CD14-positive monocyte (primary cell): ENCODE measurements around the gene GPATCH2. TPM values are rescaled to one million over a fixed set of nuclear protein-coding genes. Genes with fewer than 3 reads are reported as not detected.
A peak's percentile ranks its signal among the peaks of the same experiment; 100 is the strongest.

Experiments
- DNase-seq, 3 donors: peaks; one replicate each; pipeline ENCODE4 v3.0.0-alpha.2; 2011 to 2022
- H2AFZ ChIP-seq: 2 replicates; pipeline ENCODE4 v1.6.0; 2012; ENCODE audit warnings: mild to moderate bottlenecking, low read depth, low read length, inconsistent platforms; ENCODE audit not compliant: insufficient read depth, poor library complexity, severe bottlenecking
- H3K27ac ChIP-seq, 2 donors: 1 replicate in 1 of 2; 2 replicates in 1 of 2; pipeline ENCODE4 v1.5.1; 2012 to 2013; ENCODE audit warnings: low read length in 2 of 2, control low read depth in 1 of 2, inconsistent platforms in 1 of 2, low read depth in 1 of 2, mild to moderate bottlenecking in 1 of 2
- H3K27me3 ChIP-seq, 2 donors: one replicate each; pipeline versions ENCODE4 v1.6.0 to v1.6.1; 2011 to 2013; ENCODE audit warnings: low read length in 2 of 2; ENCODE audit not compliant: control insufficient read depth in 2 of 2, insufficient read depth in 2 of 2
- H3K36me3 ChIP-seq, 2 donors: replicated peaks in 1 of 2; 1 replicate in 1 of 2; 2 replicates in 1 of 2; pipeline versions ENCODE4 v1.5.1 to v1.6.1; 2012 to 2013; ENCODE audit warnings: low read length in 2 of 2, control low read depth in 1 of 2, inconsistent platforms in 1 of 2, mild to moderate bottlenecking in 1 of 2; ENCODE audit not compliant: insufficient read depth in 2 of 2, control insufficient read depth in 1 of 2
- H3K4me1 ChIP-seq, 2 donors: 1 replicate in 1 of 2; 2 replicates in 1 of 2; pipeline versions ENCODE4 v1.5.1 to v1.6.1; 2012 to 2013; ENCODE audit warnings: low read length in 2 of 2, control low read depth in 1 of 2, inconsistent platforms in 1 of 2, mild to moderate bottlenecking in 1 of 2, moderate library complexity in 1 of 2; ENCODE audit not compliant: insufficient read depth in 2 of 2, control insufficient read depth in 1 of 2
- H3K4me2 ChIP-seq: replicated peaks from 2 replicates; pipeline ENCODE3; 2012; ENCODE audit warnings: low read length, moderate library complexity, mild to moderate bottlenecking; ENCODE audit not compliant: poor library complexity, severe bottlenecking; ENCODE audit errors: extremely low read depth
- H3K4me3 ChIP-seq, 3 experiments: fragments of 200-600 bp in 1 of 3; sonication (generic) in 1 of 3; replicated peaks in 1 of 3; 1 replicate in 2 of 3; 2 replicates in 1 of 3; pipeline ENCODE4 v1.5.1; 2011 to 2013; ENCODE audit warnings: low read length in 3 of 3, mild to moderate bottlenecking in 3 of 3, control low read depth in 2 of 3, low read depth in 2 of 3, inconsistent platforms in 1 of 3, moderate library complexity in 1 of 3
- H3K79me2 ChIP-seq: 2 replicates; pipeline ENCODE4 v1.6.0; 2012; ENCODE audit warnings: mild to moderate bottlenecking, control low read depth, inconsistent platforms, low read length, moderate library complexity; ENCODE audit not compliant: insufficient read depth
- H3K9ac ChIP-seq: 2 replicates; pipeline ENCODE4 v1.6.0; 2017; ENCODE audit warnings: low read length, mild to moderate bottlenecking; ENCODE audit not compliant: insufficient read depth, poor library complexity, severe bottlenecking
- H3K9me3 ChIP-seq, 2 donors: replicated peaks in 1 of 2; 1 replicate in 1 of 2; 2 replicates in 1 of 2; pipeline versions ENCODE4 v1.5.1 to v1.6.1; 2012 to 2013; ENCODE audit warnings: low read length in 2 of 2, control low read depth in 1 of 2; ENCODE audit not compliant: control insufficient read depth in 1 of 2, insufficient read depth in 1 of 2
- H4K20me1 ChIP-seq: 2 replicates; pipeline ENCODE4 v1.6.0; 2012; ENCODE audit warnings: mild to moderate bottlenecking, low read length, control low read depth, moderate library complexity; ENCODE audit not compliant: insufficient read depth
- H3K27ac Mint-ChIP-seq, 7 donors: one replicate each; pipeline ENCODE4 v1.8.0; 2020; ENCODE audit warnings: mild to moderate bottlenecking in 7 of 7, mixed read lengths in 7 of 7, moderate library complexity in 6 of 7, inconsistent platforms in 2 of 7
- H3K27me3 Mint-ChIP-seq, 3 donors: one replicate each; pipeline ENCODE4 v1.8.0; 2021 to 2022; ENCODE audit warnings: low read depth in 3 of 3, mild to moderate bottlenecking in 3 of 3, mixed read lengths in 3 of 3, moderate library complexity in 3 of 3, inconsistent platforms in 1 of 3
- H3K36me3 Mint-ChIP-seq, 2 donors: one replicate each; pipeline ENCODE4 v1.8.0; 2020; ENCODE audit warnings: mixed read lengths in 2 of 2, inconsistent platforms in 1 of 2, mild to moderate bottlenecking in 1 of 2
- H3K4me1 Mint-ChIP-seq: one replicate; pipeline ENCODE4 v1.8.0; 2020; ENCODE audit warnings: mild to moderate bottlenecking, mixed read lengths
- H3K4me3 Mint-ChIP-seq, 2 donors: one replicate each; pipeline ENCODE4 v1.8.0; 2020; ENCODE audit warnings: mild to moderate bottlenecking in 2 of 2, mixed read lengths in 2 of 2, moderate library complexity in 1 of 2
- H3K9me3 Mint-ChIP-seq, 7 donors: one replicate each; pipeline ENCODE4 v1.8.0; 2020 to 2022; ENCODE audit warnings: mixed read lengths in 7 of 7, mild to moderate bottlenecking in 6 of 7, moderate library complexity in 6 of 7, inconsistent platforms in 2 of 7
- WGBS: methylation state at CpG from one replicate; pipeline ENCODE4 v1.1.5; 2013; ENCODE audit warnings: missing lambda C conversion rate; ENCODE audit not compliant: insufficient coverage; 5-methylcytosine and 5-hydroxymethylcytosine counted together
- intact Hi-C, 2 donors: fragments of 100-400 bp; cut with micrococcal nuclease; formaldehyde crosslinking; loops; one replicate each; pipeline versions ENCODE4 v1.15.0 to v1.15.1; 2023
- polyA plus RNA-seq, 3 donors: library from polyadenylated mRNA; depleted of rRNA in 1 of 3; unstranded in 2 of 3; stranded (reverse) in 1 of 3; fragments of 300-500 nt in 2 of 3; fragments of >200 nt in 1 of 3; fragmentation: Illumina TruSeq in 2 of 3; gene quantifications; 1 replicate in 2 of 3; 2 replicates in 1 of 3; pipeline ENCODE4 v1.2.3, GENCODE V29; 2012 to 2021
- TF ChIP-seq, protein P1 (sequence below): fragments of 200-600 bp; IDR thresholded peaks from one replicate; pipeline ENCODE4 v1.8.0; 2022; ENCODE audit warnings: antibody characterized with exemption, mild to moderate bottlenecking

GPATCH2 gene
- polyA plus RNA-seq, 3 donors = 1.8 to 3.4 (median 1.9) TPM

- no peak overlapping the region for H3K4me3 Mint-ChIP-seq
- peaks cover 4% of the 10 kb centered on the region for H3K4me1 Mint-ChIP-seq
- H3K27me3 Mint-ChIP-seq = no peaks in the 10 kb centered on the region
- Histone ChIP-seq H3K9ac (no peak overlapping the region), H3K4me2 (no peak overlapping the region), H3K36me3 (no peaks in the 10 kb centered on the region), H3K27ac (no peak overlapping the region), H3K79me2 (no peaks in the 10 kb centered on the region), H3K9me3 (no peaks in the 10 kb centered on the region), H2AFZ (no peak overlapping the region), H3K27me3 (no peaks in the 10 kb centered on the region), H3K4me3 (no peak overlapping the region), H3K4me1 (no peaks in the 10 kb centered on the region), H4K20me1 (no peaks in the 10 kb centered on the region)
- DNase-seq = no peak
- no peaks in the 10 kb centered on the region for H3K9me3 Mint-ChIP-seq
- peak overlapping the region in 3 of 7 donors; percentile 8 to 23 (median 21) for H3K27ac Mint-ChIP-seq
- TF ChIP-seq, protein P1, sequence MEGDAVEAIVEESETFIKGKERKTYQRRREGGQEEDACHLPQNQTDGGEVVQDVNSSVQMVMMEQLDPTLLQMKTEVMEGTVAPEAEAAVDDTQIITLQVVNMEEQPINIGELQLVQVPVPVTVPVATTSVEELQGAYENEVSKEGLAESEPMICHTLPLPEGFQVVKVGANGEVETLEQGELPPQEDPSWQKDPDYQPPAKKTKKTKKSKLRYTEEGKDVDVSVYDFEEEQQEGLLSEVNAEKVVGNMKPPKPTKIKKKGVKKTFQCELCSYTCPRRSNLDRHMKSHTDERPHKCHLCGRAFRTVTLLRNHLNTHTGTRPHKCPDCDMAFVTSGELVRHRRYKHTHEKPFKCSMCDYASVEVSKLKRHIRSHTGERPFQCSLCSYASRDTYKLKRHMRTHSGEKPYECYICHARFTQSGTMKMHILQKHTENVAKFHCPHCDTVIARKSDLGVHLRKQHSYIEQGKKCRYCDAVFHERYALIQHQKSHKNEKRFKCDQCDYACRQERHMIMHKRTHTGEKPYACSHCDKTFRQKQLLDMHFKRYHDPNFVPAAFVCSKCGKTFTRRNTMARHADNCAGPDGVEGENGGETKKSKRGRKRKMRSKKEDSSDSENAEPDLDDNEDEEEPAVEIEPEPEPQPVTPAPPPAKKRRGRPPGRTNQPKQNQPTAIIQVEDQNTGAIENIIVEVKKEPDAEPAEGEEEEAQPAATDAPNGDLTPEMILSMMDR = no peak
- peaks cover 4 to 8% of the 10 kb centered on the region in 2 donors for H3K36me3 Mint-ChIP-seq
- intact Hi-C loops = no loop called here
These were observed 135.6 kb downstream of the GPATCH2 start for GRCh38 chr1:217495249-217495648.

DNA sequence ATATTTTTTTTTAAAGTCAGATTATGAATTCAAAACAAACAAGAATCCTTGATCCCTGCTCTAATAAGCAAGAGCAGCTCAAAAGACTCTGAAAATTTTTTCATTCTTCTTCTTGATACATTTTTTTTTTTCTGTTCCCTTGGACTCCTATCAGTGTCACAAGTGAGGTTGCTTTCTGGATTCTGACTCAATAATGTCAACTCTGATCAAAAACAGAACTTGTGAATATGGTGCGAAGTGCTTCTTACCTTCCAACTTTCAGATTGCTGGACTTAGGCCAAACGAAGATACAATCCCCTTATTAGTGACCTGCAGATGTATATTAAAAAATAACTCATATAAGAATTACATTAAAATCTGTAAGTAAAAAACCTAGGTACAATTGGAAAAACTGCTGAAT, 136.1 kb downstream of the GPATCH2 start:
- Histone ChIP-seq H3K36me3 (no peaks in the 10 kb centered on the region), H2AFZ (no peak overlapping the region), H3K9me3 (no peaks in the 10 kb centered on the region), H4K20me1 (no peaks in the 10 kb centered on the region), H3K4me2 (no peak overlapping the region), H3K79me2 (no peaks in the 10 kb centered on the region), H3K27me3 (no peaks in the 10 kb centered on the region), H3K4me1 (no peaks in the 10 kb centered on the region), H3K4me3 (no peak overlapping the region), H3K9ac (no peak overlapping the region), H3K27ac (no peak overlapping the region)
- no peaks in the 10 kb centered on the region for H3K27me3 Mint-ChIP-seq
- intact Hi-C loops = no loop called here
- H3K4me1 Mint-ChIP-seq = peaks cover 4% of the 10 kb centered on the region
- no peak overlapping the region for H3K27ac Mint-ChIP-seq
- no peak overlapping the region for H3K4me3 Mint-ChIP-seq
- TF ChIP-seq, protein P1 = no peak
- WGBS = no CpG with 5 or more reads among the region's 2 CpGs
- peaks cover 0 to 2% (median 0%) of the 10 kb centered on the region in 7 donors for H3K9me3 Mint-ChIP-seq
- peaks cover 5 to 10% of the 10 kb centered on the region in 2 donors for H3K36me3 Mint-ChIP-seq
- no peak for DNase-seq
